Measurements from ENCODE around the gene DHX15. TPM values are rescaled to one million over a fixed set of nuclear protein-coding genes. Genes with fewer than 3 reads are reported as not detected.
A peak's percentile ranks its signal among the peaks of the same experiment; 100 is the strongest.

Gene DHX15
- total and polyA plus RNA-seq, 9 of the 15 experiments (the other 6 are each of a cell fraction or from before 2014, with no cell fraction given): 165 to 287 (median 208) TPM

GRCh38 chr4:24578364-24578763 is 6.0 kb downstream of the DHX15 start:
- DNase-seq (ENCODE audit: extremely low read depth in 1 of 4, low spot score in 3 of 4): no peak
- H4K20me1 ChIP-seq (replicated peaks; ENCODE audit: control insufficient read depth, insufficient read depth, low read length): peaks cover 78% of the 10 kb centered on the region
- no peak overlapping the region for H2AFZ ChIP-seq (ENCODE audit: low read depth, low read length)
- intact Hi-C loops (cut with micrococcal nuclease): no loop called here
- ATAC-seq: no peak; the same call in 2 of the 3 replicates
- H3K9ac ChIP-seq (ENCODE audit: insufficient read depth in 1 of 2, low read depth in 2 of 2, low read length in 2 of 2): no peak overlapping the region
- ChIA-PET POLR2A (interaction anchor here (1.0 to 1.3 kb wide), 4 partner anchors 9 to 14 kb away, joined by 3 to 4 read pairs (median 3); no protein-coding TSS in a partner anchor), CTCF (ENCODE audit: low intra/inter-chr PET ratio) (no interaction called here)
- H3K4me2 ChIP-seq (ENCODE audit: insufficient read depth, low read length): 0 out of 2 replicates have a peak overlapping the region, but pooled peaks have one; percentile 4
- no peaks in the 10 kb centered on the region for H3K27me3 ChIP-seq (ENCODE audit: control insufficient read depth in 2 of 2, insufficient read depth in 2 of 2, low read length in 2 of 2)
- H3K4me3 ChIP-seq: no peak overlapping the region
- FAIRE-seq: no peak
- WGBS (ENCODE audit: insufficient coverage, low coverage, missing lambda C conversion rate): 37% methylated on average over 4 of the region's 4 CpGs
- in situ Hi-C loops (cut with MboI): no loop called here
- H3K79me2 ChIP-seq (ENCODE audit: control insufficient read depth, insufficient read depth, low read length): peaks cover 100% of the 10 kb centered on the region
- BruUV-seq (replicated peaks): no TSS peak
- no peaks in the 10 kb centered on the region for H3K9me3 ChIP-seq (replicated peaks; ENCODE audit: control insufficient read depth, insufficient read depth, low read depth, low read length)
- no peaks in the 10 kb centered on the region for H3K9me1 ChIP-seq (ENCODE audit: control insufficient read depth, insufficient read depth, low read length)
- H3K4me1 ChIP-seq (replicated peaks in 1 of 2; ENCODE audit: control insufficient read depth in 2 of 2, insufficient read depth in 2 of 2, low read length in 2 of 2): peaks cover 3 to 16% of the 10 kb centered on the region in 2 experiments; a peak in 4 of 5 replicates
- H3K36me3 ChIP-seq (ENCODE audit: control insufficient read depth, insufficient read depth, low read length): peaks cover 91% of the 10 kb centered on the region
- no peak overlapping the region for H3K27ac ChIP-seq (ENCODE audit: extremely low read depth, low read depth, low read length)
- TF ChIP-seq HDAC6 (IDR thresholded peaks at IDR 0.05; ENCODE audit: low read depth, low read length) (no peak), GTF2B (IDR thresholded peaks at IDR 0.05; ENCODE audit: extremely low read depth, insufficient read length) (no peak), GABPB2 (CRISPR knock-in tag; conservative IDR thresholded peaks at IDR 0.05) (no peak), SNAPC5 (CRISPR knock-in tag; IDR thresholded peaks at IDR 0.05) (no peak), TFAP4 (CRISPR knock-in tag; IDR thresholded peaks at IDR 0.05; ENCODE audit: borderline replicate concordance) (no peak), MAFG (tag; conservative IDR thresholded peaks at IDR 0.05) (no peak), POLR2G (IDR thresholded peaks at IDR 0.05; ENCODE audit: low read depth, low read length) (no peak), ZNF764 (CRISPR knock-in tag; IDR thresholded peaks at IDR 0.05; ENCODE audit: low read depth) (no peak), TBL1XR1 (IDR thresholded peaks at IDR 0.05; ENCODE audit: low read length in 2 of 2) (no peak), MCM7 (IDR thresholded peaks at IDR 0.05) (no peak), EP300 (IDR thresholded peaks at IDR 0.05; ENCODE audit: low read length) (no peak), ZNF280A (IDR thresholded peaks at IDR 0.05; ENCODE audit: low read depth, partially characterized antibody) (no peak), RBFOX2 (IDR thresholded peaks at IDR 0.05; ENCODE audit: low read depth, low read length) (no peak), ATF2 (CRISPR knock-in tag; IDR thresholded peaks at IDR 0.05) (no peak), ZSCAN29 (IDR thresholded peaks at IDR 0.05) (no peak), TAF7 (tag; IDR thresholded peaks at IDR 0.05) (no peak), ZNF589 (CRISPR knock-in tag; IDR thresholded peaks at IDR 0.05; ENCODE audit: low read depth) (no peak), RBM25 (IDR thresholded peaks at IDR 0.05; ENCODE audit: low read depth, low read length, severe bottlenecking) (no peak)

Measured in K562 (cell line).